ENCODE measurements around the gene PNPLA3.
A peak's percentile ranks its signal among the peaks of the same experiment; 100 is the strongest.

The PNPLA3 gene

DNA sequence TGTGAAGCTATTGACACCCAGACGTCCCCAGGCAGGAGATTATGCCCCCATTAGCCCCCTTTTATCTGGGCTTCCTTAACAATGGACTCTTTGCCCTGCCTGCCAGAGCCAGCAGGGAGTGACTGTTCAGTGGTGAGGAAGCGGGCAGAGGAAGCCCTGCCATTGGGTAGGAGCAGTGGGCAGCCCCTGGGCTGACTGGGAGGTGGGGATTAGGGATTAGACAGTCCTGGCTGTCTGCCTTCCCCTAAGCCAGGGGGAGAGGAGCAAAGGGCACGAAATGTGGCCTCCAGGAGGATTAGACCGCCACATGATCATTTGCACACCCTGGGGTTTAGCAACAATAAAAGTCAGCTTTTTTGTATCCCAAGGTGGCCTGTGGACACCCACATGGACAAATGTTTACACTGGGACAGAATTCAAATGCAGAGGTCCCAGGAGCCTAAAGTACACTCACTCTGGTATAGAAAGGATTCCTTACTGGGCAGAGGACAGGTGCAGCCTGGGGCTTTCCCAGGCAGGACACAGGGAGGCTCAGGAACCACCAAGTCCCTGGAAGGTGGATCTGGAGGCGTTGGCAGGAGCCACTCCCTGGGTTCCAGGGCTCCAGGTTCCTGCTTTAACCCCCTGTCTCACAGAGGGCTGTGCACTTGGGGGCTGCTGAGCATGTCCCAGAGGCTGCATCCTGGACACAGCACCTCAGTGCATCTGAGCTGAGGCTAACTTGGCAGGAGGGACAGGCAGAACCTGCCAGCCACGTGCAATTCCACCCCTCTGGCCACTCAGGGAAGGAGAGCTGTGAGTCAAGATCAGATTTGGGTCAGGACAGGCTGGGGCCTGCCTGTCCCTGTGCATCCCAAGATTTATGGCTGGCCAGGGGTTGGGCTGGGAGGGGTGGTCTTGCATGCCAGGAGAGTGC, 2.1 kb downstream of the PNPLA3 start:
- no peak for DNase-seq

DNA sequence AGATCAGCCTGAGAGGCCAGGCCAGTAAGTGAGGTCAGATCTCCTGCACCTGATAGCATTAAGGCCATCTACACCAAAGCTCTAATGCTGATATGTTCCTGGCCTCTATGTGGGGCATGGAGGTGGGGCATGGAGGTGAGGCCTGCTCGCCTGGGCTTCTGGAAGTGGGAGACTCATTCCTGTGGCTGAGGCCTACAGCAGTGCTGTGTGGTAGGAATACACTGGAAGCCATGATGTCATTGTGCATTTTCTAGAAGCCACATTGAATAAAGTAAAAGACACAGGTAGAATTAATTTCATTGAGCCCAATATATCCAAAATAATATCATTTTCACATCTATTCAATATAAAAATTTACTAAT, 2.7 kb downstream of the PNPLA3 start:
- DNase-seq, result no peak

DNA sequence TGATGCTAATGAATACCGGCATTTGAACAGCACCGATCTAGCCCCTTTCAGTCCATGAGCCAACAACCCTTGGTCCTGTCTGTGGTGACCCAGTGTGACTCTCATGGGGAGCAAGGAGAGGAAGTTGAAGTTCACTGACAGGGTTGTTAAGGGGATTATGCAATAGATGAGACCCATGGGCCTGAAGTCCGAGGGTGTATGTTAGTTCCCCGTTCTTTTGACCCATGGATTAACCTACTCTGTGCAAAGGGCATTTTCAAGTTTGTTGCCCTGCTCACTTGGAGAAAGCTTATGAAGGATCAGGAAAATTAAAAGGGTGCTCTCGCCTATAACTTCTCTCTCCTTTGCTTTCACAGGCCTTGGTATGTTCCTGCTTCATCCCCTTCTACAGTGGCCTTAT, 4.9 kb downstream of the PNPLA3 start:
- DNase-seq, result no peak

DNA sequence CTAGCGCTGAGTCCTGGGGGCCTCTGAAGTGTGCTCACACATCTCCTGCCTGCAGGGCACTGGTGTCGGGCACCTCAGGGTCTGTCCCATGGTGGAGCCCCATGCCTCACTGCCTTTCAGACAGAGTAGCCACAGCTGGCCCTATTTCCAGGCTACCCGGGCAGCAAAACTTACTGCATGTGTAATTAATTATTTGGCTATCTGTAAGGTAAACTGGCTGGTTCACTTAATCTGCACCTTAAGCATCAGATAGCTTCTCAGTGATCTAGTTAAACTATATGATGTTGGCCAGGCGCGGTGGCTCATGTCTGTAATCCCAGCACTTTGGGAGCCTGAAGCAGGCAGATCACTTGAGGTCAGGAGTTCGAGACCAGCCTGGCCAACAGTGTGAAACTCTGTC, 5.3 kb downstream of the PNPLA3 start:
- DNase-seq, result no peak

GRCh38 chr22:43931771-43932170, 8.2 kb downstream of the PNPLA3 start:
- no peak for DNase-seq

GRCh38 chr22:43941449-43941848, 17.8 kb downstream of the PNPLA3 start:
- no peak for DNase-seq

DNA sequence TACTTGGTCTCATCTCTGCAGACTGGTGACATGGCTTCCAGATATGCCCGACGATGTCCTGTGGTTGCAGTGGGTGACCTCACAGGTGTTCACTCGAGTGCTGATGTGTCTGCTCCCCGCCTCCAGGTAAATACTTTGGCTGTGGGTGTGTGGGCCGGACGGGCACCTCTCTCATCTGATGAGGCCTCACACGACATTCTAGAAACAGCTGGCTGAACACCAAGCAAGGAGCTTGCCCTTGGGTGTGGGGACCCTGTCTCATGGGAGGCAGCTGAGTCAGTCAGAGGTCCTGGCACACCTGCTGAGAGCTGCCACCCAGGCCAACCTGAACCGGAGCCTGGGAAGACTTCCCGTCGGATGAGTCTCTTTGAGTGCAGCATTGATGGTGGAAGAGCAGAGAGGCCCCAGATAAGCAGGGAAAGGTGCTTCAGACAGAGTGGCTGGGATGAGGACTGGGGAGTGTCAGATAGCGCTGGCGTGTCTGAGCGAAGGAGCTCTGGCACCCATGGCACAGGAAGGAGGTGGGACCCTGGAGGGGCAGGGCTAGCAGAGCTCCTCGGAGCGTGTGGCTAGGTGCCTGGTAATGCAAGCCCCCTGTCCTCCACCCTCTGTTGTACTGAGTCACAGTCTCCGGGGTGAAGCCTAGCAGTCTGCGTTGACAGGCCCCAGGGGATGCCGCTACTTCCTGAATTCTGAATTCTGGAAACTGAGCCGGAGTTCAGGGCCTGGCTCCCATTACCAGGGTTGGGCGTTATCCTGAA, 21.2 kb downstream of the PNPLA3 start:
- DNase-seq, result no peak

DNA sequence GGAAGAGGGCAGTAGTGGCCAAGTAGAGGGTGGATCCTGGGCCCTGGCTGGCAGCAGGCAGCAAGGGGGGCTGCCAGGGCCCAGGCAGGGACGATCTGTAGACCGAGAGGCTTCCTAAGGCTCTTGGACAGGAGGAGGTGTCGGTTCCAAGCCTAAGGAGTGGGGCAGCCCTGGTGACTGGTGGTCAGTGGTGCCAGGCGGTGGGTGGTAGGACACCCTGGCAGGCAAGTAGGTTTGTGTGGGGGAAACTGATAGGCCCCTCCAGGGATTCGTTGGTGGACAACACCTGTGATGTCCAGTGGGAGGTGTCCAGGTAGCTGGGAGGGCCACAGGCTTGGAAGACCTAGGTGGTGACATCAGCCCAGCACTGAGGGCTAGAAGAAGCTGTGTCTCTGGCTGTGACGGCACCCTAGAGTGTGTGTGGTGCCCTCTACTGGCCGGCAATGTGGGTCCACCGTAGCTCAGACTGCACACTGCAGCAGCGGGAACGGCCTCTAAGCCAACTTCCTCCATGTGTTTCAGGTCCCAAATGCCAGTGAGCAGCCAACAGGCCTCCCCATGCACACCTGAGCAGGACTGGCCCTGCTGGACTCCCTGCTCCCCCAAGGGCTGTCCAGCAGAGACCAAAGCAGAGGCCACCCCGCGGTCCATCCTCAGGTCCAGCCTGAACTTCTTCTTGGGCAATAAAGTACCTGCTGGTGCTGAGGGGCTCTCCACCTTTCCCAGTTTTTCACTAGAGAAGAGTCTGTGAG, 22.2 kb downstream of the PNPLA3 start:
- peak; percentile 35 for DNase-seq

- DNase-seq, result no peak
Observed at GRCh38 chr22:43946384-43946667, 22.7 kb downstream of the PNPLA3 start.

DNA sequence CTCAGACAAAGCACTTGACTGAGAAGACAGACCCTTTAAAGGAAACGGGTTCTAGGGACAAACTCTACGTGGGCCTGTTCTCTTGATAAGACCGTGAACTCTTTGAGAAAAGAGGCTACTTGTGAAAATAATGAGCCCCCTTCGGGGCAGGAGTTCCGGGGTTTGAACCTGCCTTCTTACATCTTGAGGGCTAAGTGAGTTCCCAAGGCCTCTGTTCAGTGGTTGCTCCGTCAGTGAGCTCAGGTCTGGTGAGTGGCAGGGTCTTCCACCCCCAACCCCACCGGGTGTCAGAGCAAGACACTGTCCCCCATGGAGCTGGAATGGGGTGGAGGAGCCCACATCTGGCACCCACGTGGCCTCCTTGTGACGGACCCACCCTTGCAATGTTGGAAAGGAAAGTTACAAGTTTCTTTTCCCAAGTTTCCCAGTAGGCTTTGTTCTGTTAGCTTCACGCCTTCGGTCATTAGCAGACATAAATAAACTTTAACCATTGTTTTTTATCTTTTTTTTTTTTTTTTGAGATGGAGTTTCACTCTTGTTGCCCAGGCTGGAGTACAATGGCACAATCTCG, 25.3 kb downstream of the PNPLA3 start:
- no peak for DNase-seq

DNA sequence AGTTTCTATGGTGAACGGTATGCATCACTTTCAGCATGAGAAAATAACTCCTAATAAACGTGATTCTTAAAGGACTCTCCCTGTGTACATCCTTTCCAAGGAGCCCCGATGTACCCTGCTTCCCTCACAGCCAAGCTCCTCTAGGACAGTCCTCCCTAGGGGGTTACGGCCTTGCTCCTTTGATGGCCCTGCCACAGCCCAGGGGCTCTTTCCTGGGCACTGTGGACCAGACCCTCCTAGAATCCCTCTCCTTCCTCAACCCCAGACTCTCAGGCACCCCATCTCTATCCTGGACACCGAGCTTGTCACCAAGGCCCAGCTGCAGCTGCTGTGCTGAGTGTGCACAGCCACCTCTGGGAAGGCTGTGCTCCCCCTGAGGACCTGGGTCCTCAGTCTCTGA, 27.8 kb downstream of the PNPLA3 start:
- DNase-seq, result no peak

- DNase-seq, result no peak
Observed at GRCh38 chr22:43951966-43952365, 28.4 kb downstream of the PNPLA3 start.

DNA sequence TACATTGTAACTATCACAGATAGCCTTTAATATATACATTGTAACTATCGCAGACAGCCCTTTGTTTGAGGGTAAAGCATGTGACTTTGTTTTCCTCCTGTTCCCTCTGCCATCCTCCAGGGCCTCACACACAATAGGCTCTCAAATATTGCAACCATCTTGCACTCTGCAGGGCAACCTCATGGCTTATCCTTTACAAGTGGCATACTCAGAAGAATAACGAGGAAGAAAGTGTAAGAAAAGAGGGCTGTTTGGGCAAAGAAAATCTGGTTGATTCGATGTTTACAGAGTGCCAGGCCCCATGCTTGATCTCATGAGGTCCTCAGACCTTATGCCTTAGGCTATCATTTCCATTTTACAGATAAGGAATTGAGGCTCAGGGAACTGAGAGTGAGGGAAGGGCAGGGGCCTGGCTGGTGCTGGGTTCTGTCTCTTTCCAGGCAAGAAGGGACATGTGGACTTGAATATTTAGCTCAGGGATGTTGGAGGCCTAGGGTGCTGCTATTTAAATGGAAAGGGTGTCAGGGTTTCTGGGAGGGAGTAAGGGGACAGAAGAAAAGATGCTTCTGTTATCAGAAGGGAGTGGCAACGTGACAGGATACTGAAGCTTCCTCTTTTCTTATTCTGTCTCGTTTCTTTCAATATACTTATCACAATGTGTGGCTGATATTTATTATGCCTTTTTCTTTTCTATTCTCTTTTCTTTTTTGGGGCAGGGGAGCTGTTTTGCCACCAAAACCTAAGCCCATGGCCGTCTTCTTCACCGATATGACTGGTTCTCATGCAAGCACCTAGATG, 30.6 kb downstream of the PNPLA3 start:
- no peak for DNase-seq

- peak; percentile 86 for DNase-seq
Observed at GRCh38 chr22:43955040-43955882, 31.7 kb downstream of the PNPLA3 start, which contains the start of gene SAMM50. SAMM50 (plus strand) TSS chr22:43955442; CDS start chr22:43955578, 136 bp downstream.

DNA sequence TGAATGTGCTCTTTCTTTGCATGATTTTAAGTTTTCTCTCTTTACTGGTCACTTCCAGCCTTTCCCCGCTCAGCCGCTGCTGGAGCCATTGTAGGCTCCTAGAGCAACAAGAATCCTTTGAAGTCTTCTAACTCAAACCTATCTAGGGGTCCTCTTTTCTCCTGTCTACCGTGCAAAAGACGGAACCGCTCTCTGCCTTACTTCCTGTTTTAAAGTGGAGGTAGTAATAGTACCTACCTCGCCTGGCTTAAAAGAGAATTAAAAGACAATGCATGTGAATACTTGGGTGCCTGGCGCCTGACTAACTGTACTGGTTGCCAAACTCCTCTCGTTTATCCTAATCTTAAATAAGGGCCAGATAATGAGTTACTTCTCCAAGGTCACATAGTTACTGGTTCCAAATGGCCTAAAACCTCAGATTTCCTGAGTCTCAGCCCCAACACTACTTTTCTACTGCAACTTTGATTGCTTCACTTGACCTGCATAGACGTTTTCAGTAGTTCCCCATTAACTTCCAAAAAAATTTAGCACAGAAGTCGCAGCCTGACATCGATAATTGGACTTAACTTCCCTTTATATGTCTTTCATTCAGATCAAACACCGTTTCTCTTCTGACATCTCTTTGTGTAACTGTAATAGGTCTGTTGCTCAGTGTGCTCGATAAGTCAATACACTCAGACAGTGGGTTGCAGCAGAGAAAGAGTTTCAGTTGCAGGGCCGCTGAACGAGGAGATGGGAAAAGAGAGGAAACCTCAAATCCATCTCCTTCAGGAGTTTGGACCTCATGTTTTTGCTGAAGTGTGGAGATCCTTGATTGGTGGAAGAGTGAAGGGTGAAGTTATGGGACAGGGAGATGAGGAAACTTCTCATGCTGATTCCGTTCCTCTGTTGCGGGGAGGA, 32.5 kb downstream of the PNPLA3 start:
- DNase-seq, result peak; percentile 15

- no peak for DNase-seq
Observed at GRCh38 chr22:43956805-43957463, 33.3 kb downstream of the PNPLA3 start.

- no peak for DNase-seq
Observed at GRCh38 chr22:43957871-43958270, 34.3 kb downstream of the PNPLA3 start.

DNA sequence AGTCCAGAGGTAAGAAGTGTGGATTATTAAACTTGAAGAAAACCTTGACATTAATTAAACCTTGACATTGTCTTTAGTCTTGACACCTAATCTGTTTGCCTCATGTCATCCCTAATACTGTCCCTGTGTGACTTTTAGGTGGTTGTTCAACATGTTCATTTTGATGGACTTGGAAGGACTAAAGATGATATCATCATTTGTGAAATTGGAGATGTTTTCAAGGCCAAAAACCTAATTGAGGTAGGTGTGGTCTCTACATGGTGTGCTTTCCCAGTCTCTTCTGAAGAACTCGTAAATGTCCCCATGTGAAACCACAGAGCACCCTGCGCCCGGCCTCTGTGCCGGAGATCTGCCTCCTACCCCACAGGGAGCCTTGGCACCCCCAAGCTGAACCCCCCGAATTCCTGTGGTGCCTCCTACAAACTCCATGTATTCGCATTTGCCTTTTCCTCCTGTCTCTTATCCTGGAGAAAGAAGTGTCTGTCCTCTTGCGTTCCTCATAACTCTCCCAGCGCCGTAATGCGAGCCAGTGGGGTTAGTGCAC, 40.8 kb downstream of the PNPLA3 start:
- no peak for DNase-seq

DNA sequence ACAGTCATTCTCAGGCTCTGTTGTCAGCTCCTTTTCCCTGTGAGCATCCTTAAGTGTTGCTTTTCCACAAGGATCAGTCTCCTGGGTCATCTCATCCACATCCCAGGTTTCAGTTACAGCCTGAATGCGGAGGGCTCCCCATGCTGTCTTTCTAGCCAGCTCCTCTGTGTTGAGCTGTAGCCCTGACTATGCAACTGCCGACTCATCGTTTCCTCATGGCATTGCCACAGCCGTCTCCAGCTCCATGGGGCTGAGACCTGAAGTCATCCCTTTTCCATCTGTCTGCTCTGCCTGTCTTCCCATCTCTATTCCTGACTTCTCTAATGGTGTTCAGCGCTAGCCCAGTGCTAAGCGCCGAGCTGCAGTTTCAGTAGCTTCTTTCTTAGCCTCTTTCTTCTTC, 43.5 kb downstream of the PNPLA3 start:
- no peak for DNase-seq

Data from central memory CD4-positive, alpha-beta T cell (primary cell).